Fibroblast of villous mesenchyme (primary cell): ENCODE results near the gene PPP1R12C. TPM values are rescaled to one million over a fixed set of nuclear protein-coding genes. Genes with fewer than 3 reads are reported as not detected.
A peak's percentile ranks its signal among the peaks of the same experiment; 100 is the strongest.

Experiments used
- DNase-seq: peaks from one replicate; pipeline ENCODE4 v3.0.0-alpha.2; 2010; ENCODE audit warnings: low read depth
- H3K4me3 ChIP-seq: 2 replicates; pipeline ENCODE4 v1.5.1; 2011; ENCODE audit warnings: low read depth, mild to moderate bottlenecking, low read length
- CTCF ChIP-seq: IDR thresholded peaks from 2 replicates; pipeline ENCODE4 v1.5.1; 2012; ENCODE audit warnings: low read depth, mild to moderate bottlenecking, low read length; ENCODE audit not compliant: insufficient read depth
- total RNA-seq: library from RNA; depleted of rRNA; stranded (reverse); fragments of >200 nt; gene quantifications from 2 replicates; pipeline ENCODE4 v1.2.3, GENCODE V29; 2012

The PPP1R12C gene
- 49.7 and 69.9 TPM in 2 replicates for total RNA-seq

DNA sequence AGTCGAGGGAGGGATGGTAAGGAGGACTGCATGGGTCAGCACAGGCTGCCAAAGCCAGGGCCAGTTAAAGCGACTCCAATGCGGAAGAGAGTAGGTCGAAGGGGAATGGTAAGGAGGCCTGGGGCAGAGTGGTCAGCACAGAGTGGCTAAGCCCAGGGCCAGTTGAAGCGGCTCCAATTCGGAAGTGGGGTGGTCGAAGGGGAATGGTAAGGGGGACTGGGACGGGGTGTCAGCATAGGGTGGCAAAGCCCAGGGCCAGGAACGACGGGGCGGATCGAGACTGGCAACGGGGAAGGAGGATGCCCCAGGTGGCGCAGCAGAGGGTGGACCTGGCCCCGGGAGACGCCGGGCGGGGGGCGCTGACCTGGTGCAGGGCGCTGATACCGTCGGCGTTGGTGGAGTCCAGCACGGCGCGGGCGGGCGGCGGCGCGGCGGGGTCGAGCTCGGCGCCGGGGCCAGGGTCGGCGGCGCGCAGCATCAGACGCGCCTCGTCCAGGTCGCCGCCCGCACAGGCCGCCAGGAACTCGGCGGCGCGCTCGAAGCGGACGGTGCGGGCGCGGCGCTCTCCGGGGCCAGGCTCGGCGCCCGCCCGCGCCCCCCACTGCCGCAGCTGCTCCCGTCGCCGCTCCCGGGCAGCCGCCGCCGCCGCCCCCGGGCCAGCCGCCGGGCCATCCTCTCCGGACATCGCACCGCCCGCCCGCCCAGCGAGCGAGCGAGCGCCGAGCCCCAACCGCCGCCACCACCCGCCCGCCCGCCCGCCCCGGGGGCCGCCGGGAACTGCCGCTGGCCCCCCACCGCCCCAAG is at the start of gene PPP1R12C:
TSS of gene PPP1R12C (minus strand) at position 779 of the 804 bp plus-strand sequence. CDS start at position 685, 94 bp downstream.
- H3K4me3 ChIP-seq, result peak within 1 kb of the TSS; percentile 82
- peak; percentile 13 for DNase-seq
- no peak for TF ChIP-seq CTCF

DNA sequence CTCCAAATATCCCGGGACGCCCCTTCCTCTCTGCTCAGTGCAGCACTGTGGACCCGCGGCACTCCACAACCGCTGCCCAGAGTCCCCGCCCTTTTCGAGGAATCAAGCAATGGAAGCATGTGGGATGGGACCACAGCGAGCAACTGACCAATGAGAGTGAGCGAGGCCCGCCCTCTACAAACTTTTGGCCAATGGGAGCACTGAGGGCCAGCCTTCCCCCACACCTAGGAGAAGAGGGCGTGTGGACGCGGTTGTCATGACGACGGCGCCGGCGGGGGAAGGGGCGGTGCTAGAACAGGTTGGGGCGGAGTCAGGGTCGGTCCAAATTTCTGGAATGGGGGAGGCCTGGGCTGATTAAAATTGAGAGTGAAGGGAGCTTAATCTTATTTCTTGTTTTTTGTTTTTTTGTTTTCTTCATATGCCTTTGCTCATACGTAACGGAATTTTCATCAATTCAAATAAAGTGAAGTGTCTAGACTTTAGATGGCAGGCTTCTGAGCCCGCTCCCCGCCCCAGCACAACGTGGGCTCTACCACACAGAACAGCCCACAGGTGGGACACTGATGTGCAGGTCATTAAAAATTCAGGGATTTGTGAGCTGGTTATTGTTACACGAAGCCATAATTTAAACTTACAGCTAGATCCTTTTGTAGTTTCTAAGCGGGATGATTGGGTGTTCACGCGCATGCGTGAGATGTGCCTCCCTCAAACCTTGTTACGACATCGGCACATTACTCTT is 49.3 kb upstream of the PPP1R12C start, which contains the start of gene DNAAF3:
TSS of gene DNAAF3 (minus strand) at position 84 of the 739 bp plus-strand sequence. CDS start 200 bp downstream, outside the sequence.
- no peak for TF ChIP-seq CTCF
- H3K4me3 ChIP-seq, result peak within 1 kb of the TSS; percentile 67
- DNase-seq, result peak; percentile 97

GRCh38 chr19:55165952-55166529 is 48.6 kb upstream of the PPP1R12C start:
- peak; percentile 65 for DNase-seq
- H3K4me3 ChIP-seq, result peak overlapping the region; percentile 67
- TF ChIP-seq CTCF, result peak; percentile 53

DNA sequence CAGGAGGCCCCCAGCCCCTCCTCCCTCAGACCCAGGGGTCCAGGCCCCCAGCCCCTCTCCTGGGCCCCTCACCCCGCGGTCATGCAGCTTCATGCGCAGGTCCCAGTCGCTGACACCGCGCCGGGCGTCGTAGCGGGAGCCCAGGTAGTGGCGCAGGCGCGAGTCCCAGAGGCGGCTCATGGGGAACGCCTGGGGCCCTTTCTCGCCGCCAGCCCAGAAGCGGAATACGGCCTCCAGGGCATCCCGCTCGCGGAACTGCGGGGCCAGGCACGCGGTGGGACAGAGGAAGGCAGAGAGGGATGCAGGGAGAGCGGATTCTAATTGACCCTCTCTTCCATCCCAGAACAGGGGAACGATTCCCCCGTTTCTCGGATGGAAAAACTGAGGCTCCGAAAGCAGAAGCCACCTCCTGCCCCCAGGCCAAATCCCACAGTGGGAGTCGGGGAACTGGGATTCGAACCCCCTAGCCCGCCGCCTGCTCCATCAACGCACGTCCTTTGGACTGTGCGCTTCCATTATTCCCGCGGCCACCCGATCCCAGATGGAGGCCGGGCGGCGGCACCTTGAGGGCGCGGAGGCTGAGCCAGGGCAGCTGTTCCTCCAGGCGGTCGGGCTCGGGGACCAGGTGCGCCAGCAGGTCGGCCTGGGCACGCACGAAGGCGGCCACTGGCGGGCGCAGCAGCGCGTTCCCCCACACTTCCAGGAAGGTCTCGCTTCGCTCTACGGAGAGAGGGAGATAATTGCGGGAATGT is 44.3 kb upstream of the PPP1R12C start:
- H3K4me3 ChIP-seq, result no peak overlapping the region
- no peak for DNase-seq
- TF ChIP-seq CTCF, result no peak

DNA sequence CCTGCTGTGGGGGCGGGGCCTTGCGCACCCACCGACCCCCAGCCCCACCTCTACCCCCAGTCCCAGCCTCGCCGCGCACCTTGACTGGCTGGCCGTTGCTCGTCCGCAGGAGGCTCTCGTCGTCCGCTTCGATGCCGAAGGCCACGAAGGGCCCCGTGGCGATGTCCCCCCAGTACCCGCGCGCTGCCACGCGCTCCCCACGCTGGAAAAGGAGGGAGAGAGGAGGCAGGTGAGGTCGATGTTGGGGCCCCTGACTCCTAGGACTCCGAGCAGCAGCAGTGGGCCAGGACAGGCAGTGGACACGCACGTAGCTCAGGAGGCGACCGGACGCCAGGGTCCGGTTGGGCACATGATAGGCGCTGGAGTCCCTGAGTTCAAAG is 43.5 kb upstream of the PPP1R12C start:
- no peak for DNase-seq
- TF ChIP-seq CTCF, result no peak
- H3K4me3 ChIP-seq, result no peak overlapping the region
